Measurements from ENCODE around the gene RTP5.
"Not testable (repeated sequence)": the region's sequence is repeated elsewhere in the genome, so short reads cannot be mapped to it uniquely, and the experiment has no call there.

RTP5 gene

GRCh38 chr2:241907831-241908230 lies 38.3 kb downstream of the RTP5 start:
- not testable (repeated sequence) for H3K9me3 ChIP-seq (ENCODE audit: control insufficient read depth, low read length); H3K36me3 ChIP-seq (ENCODE audit: control insufficient read depth, insufficient read depth, low read length); H3K27ac ChIP-seq (ENCODE audit: low read depth, low read length, severe bottlenecking); H3K4me3 ChIP-seq (ENCODE audit: extremely low read depth, insufficient read depth, low read length, poor library complexity, severe bottlenecking); H3K4me1 ChIP-seq (ENCODE audit: control insufficient read depth, insufficient read depth, low read length, poor library complexity, severe bottlenecking)
- WGBS, 2 experiments (ENCODE audit: insufficient coverage in 2 of 2), result 91 to 98% methylated on average over 7 of the region's 7 CpGs

- no peak overlapping the region for H3K27ac ChIP-seq (ENCODE audit: low read depth, low read length, severe bottlenecking)
- H3K4me1 ChIP-seq (ENCODE audit: control insufficient read depth, insufficient read depth, low read length, poor library complexity, severe bottlenecking), result no peaks in the 10 kb centered on the region
- 83 to 88% methylated on average over 21 to 25 of the region's 26 CpGs for WGBS, 2 experiments (ENCODE audit: insufficient coverage in 2 of 2)
- H3K36me3 ChIP-seq (ENCODE audit: control insufficient read depth, insufficient read depth, low read length), result no peaks in the 10 kb centered on the region
- H3K9me3 ChIP-seq (ENCODE audit: control insufficient read depth, low read length), result no peaks in the 10 kb centered on the region
- H3K4me3 ChIP-seq (ENCODE audit: extremely low read depth, insufficient read depth, low read length, poor library complexity, severe bottlenecking), result no peak overlapping the region
Observed at GRCh38 chr2:241908686-241909420, 39.3 kb downstream of the RTP5 start.

GRCh38 chr2:241909769-241910168 lies 40.2 kb downstream of the RTP5 start:
- 86 to 99% methylated on average over 10 of the region's 12 CpGs for whole genome bisulfite sequencing, 2 experiments (ENCODE audit: insufficient coverage in 2 of 2)
- Histone ChIP-seq H3K27ac (ENCODE audit: low read depth, low read length, severe bottlenecking) (no peak overlapping the region), H3K36me3 (ENCODE audit: control insufficient read depth, insufficient read depth, low read length) (no peaks in the 10 kb centered on the region)

GRCh38 chr2:241910604-241911520 lies 41.3 kb downstream of the RTP5 start:
- 91 to 92% methylated on average over 19 to 20 of the region's 26 CpGs for WGBS, 2 experiments (ENCODE audit: insufficient coverage in 2 of 2)
- H3K4me1 ChIP-seq (ENCODE audit: control insufficient read depth, insufficient read depth, low read length, poor library complexity, severe bottlenecking), result no peaks in the 10 kb centered on the region
- H3K36me3 ChIP-seq (ENCODE audit: control insufficient read depth, insufficient read depth, low read length), result no peaks in the 10 kb centered on the region
- no peak overlapping the region for H3K4me3 ChIP-seq (ENCODE audit: extremely low read depth, insufficient read depth, low read length, poor library complexity, severe bottlenecking)
- no peaks in the 10 kb centered on the region for H3K9me3 ChIP-seq (ENCODE audit: control insufficient read depth, low read length)
- H3K27ac ChIP-seq (ENCODE audit: low read depth, low read length, severe bottlenecking), result no peak overlapping the region

More at GRCh38 chr2:241909769-241910168, 40.2 kb downstream of the RTP5 start:
- Histone ChIP-seq H3K4me3 (ENCODE audit: extremely low read depth, insufficient read depth, low read length, poor library complexity, severe bottlenecking) (no peak overlapping the region), H3K9me3 (ENCODE audit: control insufficient read depth, low read length) (no peaks in the 10 kb centered on the region), H3K4me1 (ENCODE audit: control insufficient read depth, insufficient read depth, low read length, poor library complexity, severe bottlenecking) (no peaks in the 10 kb centered on the region)

- Histone ChIP-seq H3K27ac (ENCODE audit: low read depth, low read length, severe bottlenecking) (no peak overlapping the region), H3K9me3 (ENCODE audit: control insufficient read depth, low read length) (no peaks in the 10 kb centered on the region), H3K4me3 (ENCODE audit: extremely low read depth, insufficient read depth, low read length, poor library complexity, severe bottlenecking) (no peak overlapping the region), H3K4me1 (ENCODE audit: control insufficient read depth, insufficient read depth, low read length, poor library complexity, severe bottlenecking) (no peaks in the 10 kb centered on the region), H3K36me3 (ENCODE audit: control insufficient read depth, insufficient read depth, low read length) (no peaks in the 10 kb centered on the region)
- 81 to 96% methylated on average over 6 to 10 of the region's 10 CpGs for WGBS, 2 experiments (ENCODE audit: insufficient coverage in 2 of 2)
Observed at GRCh38 chr2:241911551-241911950, 42.0 kb downstream of the RTP5 start.

GRCh38 chr2:241912021-241912555 lies 42.6 kb downstream of the RTP5 start:
- no peaks in the 10 kb centered on the region for H3K4me1 ChIP-seq (ENCODE audit: control insufficient read depth, insufficient read depth, low read length, poor library complexity, severe bottlenecking)
- 85 to 89% methylated on average over 17 of the region's 17 CpGs for WGBS, 2 experiments (ENCODE audit: insufficient coverage in 2 of 2)
- H3K36me3 ChIP-seq (ENCODE audit: control insufficient read depth, insufficient read depth, low read length), result no peaks in the 10 kb centered on the region

GRCh38 chr2:241913703-241914102 lies 44.2 kb downstream of the RTP5 start:
- Histone ChIP-seq H3K4me1 (ENCODE audit: control insufficient read depth, insufficient read depth, low read length, poor library complexity, severe bottlenecking) (no peaks in the 10 kb centered on the region), H3K36me3 (ENCODE audit: control insufficient read depth, insufficient read depth, low read length) (no peaks in the 10 kb centered on the region), H3K4me3 (ENCODE audit: extremely low read depth, insufficient read depth, low read length, poor library complexity, severe bottlenecking) (no peak overlapping the region), H3K9me3 (ENCODE audit: control insufficient read depth, low read length) (no peaks in the 10 kb centered on the region), H3K27ac (ENCODE audit: low read depth, low read length, severe bottlenecking) (no peak overlapping the region)
- 88 to 100% methylated on average over 1 to 2 of the region's 4 CpGs for WGBS, 2 experiments (ENCODE audit: insufficient coverage in 2 of 2)

More at GRCh38 chr2:241912021-241912555, 42.6 kb downstream of the RTP5 start:
- no peaks in the 10 kb centered on the region for H3K9me3 ChIP-seq (ENCODE audit: control insufficient read depth, low read length)
- no peak overlapping the region for H3K4me3 ChIP-seq (ENCODE audit: extremely low read depth, insufficient read depth, low read length, poor library complexity, severe bottlenecking)
- no peak overlapping the region for H3K27ac ChIP-seq (ENCODE audit: low read depth, low read length, severe bottlenecking)

GRCh38 chr2:241914542-241914941 lies 45.0 kb downstream of the RTP5 start:
- 95 to 98% methylated on average over 11 to 12 of the region's 13 CpGs for WGBS, 2 experiments (ENCODE audit: insufficient coverage in 2 of 2)
- Histone ChIP-seq H3K27ac (ENCODE audit: low read depth, low read length, severe bottlenecking) (no peak overlapping the region), H3K36me3 (ENCODE audit: control insufficient read depth, insufficient read depth, low read length) (no peaks in the 10 kb centered on the region), H3K4me1 (ENCODE audit: control insufficient read depth, insufficient read depth, low read length, poor library complexity, severe bottlenecking) (no peaks in the 10 kb centered on the region), H3K4me3 (ENCODE audit: extremely low read depth, insufficient read depth, low read length, poor library complexity, severe bottlenecking) (no peak overlapping the region), H3K9me3 (ENCODE audit: control insufficient read depth, low read length) (no peaks in the 10 kb centered on the region)

- H3K4me1 ChIP-seq (ENCODE audit: control insufficient read depth, insufficient read depth, low read length, poor library complexity, severe bottlenecking); H3K9me3 ChIP-seq (ENCODE audit: control insufficient read depth, low read length); H3K27ac ChIP-seq (ENCODE audit: low read depth, low read length, severe bottlenecking); H3K36me3 ChIP-seq (ENCODE audit: control insufficient read depth, insufficient read depth, low read length); H3K4me3 ChIP-seq (ENCODE audit: extremely low read depth, insufficient read depth, low read length, poor library complexity, severe bottlenecking): not testable (repeated sequence)
- WGBS, 2 experiments (ENCODE audit: insufficient coverage in 2 of 2), result 100% methylated on average over 3 to 4 of the region's 9 CpGs
Observed at GRCh38 chr2:241921631-241922030, 52.1 kb downstream of the RTP5 start.

GRCh38 chr2:241922411-241922810 lies 52.9 kb downstream of the RTP5 start:
- no peak overlapping the region for H3K4me3 ChIP-seq (ENCODE audit: extremely low read depth, insufficient read depth, low read length, poor library complexity, severe bottlenecking)
- H3K36me3 ChIP-seq (ENCODE audit: control insufficient read depth, insufficient read depth, low read length), result no peaks in the 10 kb centered on the region
- no peaks in the 10 kb centered on the region for H3K9me3 ChIP-seq (ENCODE audit: control insufficient read depth, low read length)
- no peaks in the 10 kb centered on the region for H3K4me1 ChIP-seq (ENCODE audit: control insufficient read depth, insufficient read depth, low read length, poor library complexity, severe bottlenecking)
- WGBS, 2 experiments (ENCODE audit: insufficient coverage in 2 of 2), result 84 to 88% methylated on average over 4 to 5 of the region's 9 CpGs
- no peak overlapping the region for H3K27ac ChIP-seq (ENCODE audit: low read depth, low read length, severe bottlenecking)
